HEK293 (cell line): Measurements from ENCODE around the gene ZNF772.

Experiments used
- CTCF ChIA-PET: fragments of 350-600 bp; formaldehyde crosslinking; extraction: SDS; loops from one replicate; lab custom pipeline; 2021; ENCODE audit warnings: antibody characterized with exemption; lab: Yijun Ruan, JAX
- POLR2A ChIA-PET: fragments of 300-600 bp; formaldehyde crosslinking; extraction: SDS; loops from one replicate; lab custom pipeline; 2020; ENCODE audit warnings: antibody characterized with exemption, inconsistent platforms; lab: Yijun Ruan, JAX
- H3K27ac ChIP-seq: fragments of 200-500 bp; sonication (Bioruptor generic); 2 replicates; pipeline ENCODE4 v1.5.1; 2014; ENCODE audit warnings: low read depth, low read length, control low read depth, inconsistent platforms; ENCODE audit errors: extremely low read depth
- H3K36me3 ChIP-seq, 2 experiments: fragments of 200-500 bp in 1 of 2; sonication (Bioruptor generic) in 1 of 2; 1 replicate in 1 of 2; 2 replicates in 1 of 2; pipeline ENCODE4 v1.5.1; 2014 to 2017; ENCODE audit warnings: inconsistent platforms in 2 of 2, low read length in 2 of 2; ENCODE audit not compliant: control insufficient read depth in 2 of 2, insufficient read depth in 1 of 2
- H3K4me1 ChIP-seq: fragments of 200-500 bp; sonication (Bioruptor generic); 2 replicates; pipeline ENCODE4 v1.5.1; 2014; ENCODE audit warnings: mild to moderate bottlenecking, low read length, inconsistent platforms; ENCODE audit not compliant: control insufficient read depth, insufficient read depth
- H3K4me3 ChIP-seq: 2 replicates; pipeline ENCODE4 v1.5.1; 2011; ENCODE audit warnings: low read depth, mild to moderate bottlenecking, control low read depth, low read length, moderate library complexity
- H3K9me3 ChIP-seq: fragments of 200-500 bp; sonication (Bioruptor generic); 2 replicates; pipeline ENCODE4 v1.5.1; 2014; ENCODE audit warnings: low read depth, low read length, inconsistent platforms; ENCODE audit not compliant: control insufficient read depth, insufficient read depth
- GLIS2 ChIP-seq: fragments of 450-650 bp; formaldehyde crosslinking; IDR thresholded peaks from 2 replicates; pipeline ENCODE4 v1.5.1; 2016; ENCODE audit warnings: missing biosample characterization, missing genetic modification characterization
- SETDB1 ChIP-seq: IDR thresholded peaks from one replicate; pipeline ENCODE4 v1.6.1; 2017; ENCODE audit warnings: mild to moderate bottlenecking, low read length, moderate library complexity, mixed read lengths; ENCODE audit not compliant: insufficient read length
- TRIM28 ChIP-seq: IDR thresholded peaks from 2 replicates; pipeline ENCODE4 v1.6.1; 2011; ENCODE audit warnings: low read length, control low read depth, borderline replicate concordance
- WT1 ChIP-seq: fragments of 450-650 bp; formaldehyde crosslinking; IDR thresholded peaks from 2 replicates; pipeline ENCODE4 v1.5.1; 2016; ENCODE audit warnings: missing biosample characterization, missing genetic modification characterization
- ZNF155 ChIP-seq: fragments of 450-650 bp; formaldehyde crosslinking; IDR thresholded peaks from 2 replicates; pipeline ENCODE4 v1.5.1; 2016; ENCODE audit warnings: missing biosample characterization, missing genetic modification characterization
- ZNF433 ChIP-seq: fragments of 450-650 bp; formaldehyde crosslinking; IDR thresholded peaks from 2 replicates; pipeline ENCODE4 v1.5.1; 2016; ENCODE audit warnings: missing biosample characterization, missing genetic modification characterization, low read depth
- ZNF768 ChIP-seq: fragments of 450-650 bp; formaldehyde crosslinking; IDR thresholded peaks from 2 replicates; pipeline ENCODE4 v1.5.1; 2018; ENCODE audit warnings: missing biosample characterization, mild to moderate bottlenecking, missing genetic modification characterization
- TF ChIP-seq, protein P1 (sequence below): fragments of 450-650 bp; formaldehyde crosslinking; IDR thresholded peaks from 2 replicates; pipeline ENCODE4 v1.5.1; 2016; ENCODE audit warnings: missing biosample characterization, missing genetic modification characterization
- TF ChIP-seq, protein P2 (sequence below): fragments of 450-650 bp; formaldehyde crosslinking; IDR thresholded peaks from 2 replicates; pipeline ENCODE4 v1.5.1; 2016; ENCODE audit warnings: missing biosample characterization, missing genetic modification characterization
- TF ChIP-seq, protein P3 (sequence below): fragments of 450-650 bp; formaldehyde crosslinking; conservative IDR thresholded peaks from 2 replicates; pipeline ENCODE4 v1.5.1; 2016; ENCODE audit warnings: low read depth, missing biosample characterization, missing genetic modification characterization
- TF ChIP-seq, protein P4 (sequence below): fragments of 450-650 bp; formaldehyde crosslinking; IDR thresholded peaks from 2 replicates; pipeline ENCODE4 v1.5.1; 2016; ENCODE audit warnings: missing biosample characterization, missing genetic modification characterization

The ZNF772 gene

DNA sequence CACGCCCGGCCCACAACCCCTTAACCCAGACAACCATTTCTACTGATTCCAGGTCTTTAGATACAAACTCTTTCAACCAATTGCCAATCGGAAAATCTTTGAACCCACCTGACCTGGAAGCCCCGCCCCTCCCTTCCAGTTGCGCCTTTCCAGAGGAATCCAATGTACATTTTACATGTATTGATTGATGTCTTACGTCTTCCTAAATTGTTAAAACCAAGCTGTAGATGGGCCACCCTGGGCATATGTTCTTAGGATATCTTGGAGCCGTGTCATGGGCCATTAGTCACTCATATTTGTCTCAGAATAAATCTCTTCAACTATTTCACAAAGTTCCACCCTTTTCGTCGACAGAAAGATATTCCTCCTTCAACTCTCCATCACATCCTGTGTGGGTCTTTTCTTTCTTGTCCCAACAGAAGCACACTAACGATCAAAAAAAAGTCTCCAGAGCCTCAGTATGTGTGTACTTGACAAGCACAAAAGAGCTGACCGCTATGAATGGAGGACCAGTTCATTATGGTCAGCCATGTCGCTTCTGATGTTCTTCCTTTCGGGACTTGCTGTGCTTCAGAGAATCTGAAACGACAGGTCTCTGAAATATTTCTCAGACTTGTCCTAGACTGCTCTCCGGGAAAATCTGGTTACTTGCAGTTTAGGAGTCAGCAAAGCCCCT, 42.8 kb downstream of the ZNF772 start:
- TF ChIP-seq, protein P1, sequence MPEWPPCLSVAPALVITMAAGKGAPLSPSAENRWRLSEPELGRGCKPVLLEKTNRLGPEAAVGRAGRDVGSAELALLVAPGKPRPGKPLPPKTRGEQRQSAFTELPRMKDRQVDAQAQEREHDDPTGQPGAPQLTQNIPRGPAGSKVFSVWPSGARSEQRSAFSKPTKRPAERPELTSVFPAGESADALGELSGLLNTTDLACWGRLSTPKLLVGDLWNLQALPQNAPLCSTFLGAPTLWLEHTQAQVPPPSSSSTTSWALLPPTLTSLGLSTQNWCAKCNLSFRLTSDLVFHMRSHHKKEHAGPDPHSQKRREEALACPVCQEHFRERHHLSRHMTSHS (tag by site-specific recombination) = no peak
- TF ChIP-seq, protein P2, sequence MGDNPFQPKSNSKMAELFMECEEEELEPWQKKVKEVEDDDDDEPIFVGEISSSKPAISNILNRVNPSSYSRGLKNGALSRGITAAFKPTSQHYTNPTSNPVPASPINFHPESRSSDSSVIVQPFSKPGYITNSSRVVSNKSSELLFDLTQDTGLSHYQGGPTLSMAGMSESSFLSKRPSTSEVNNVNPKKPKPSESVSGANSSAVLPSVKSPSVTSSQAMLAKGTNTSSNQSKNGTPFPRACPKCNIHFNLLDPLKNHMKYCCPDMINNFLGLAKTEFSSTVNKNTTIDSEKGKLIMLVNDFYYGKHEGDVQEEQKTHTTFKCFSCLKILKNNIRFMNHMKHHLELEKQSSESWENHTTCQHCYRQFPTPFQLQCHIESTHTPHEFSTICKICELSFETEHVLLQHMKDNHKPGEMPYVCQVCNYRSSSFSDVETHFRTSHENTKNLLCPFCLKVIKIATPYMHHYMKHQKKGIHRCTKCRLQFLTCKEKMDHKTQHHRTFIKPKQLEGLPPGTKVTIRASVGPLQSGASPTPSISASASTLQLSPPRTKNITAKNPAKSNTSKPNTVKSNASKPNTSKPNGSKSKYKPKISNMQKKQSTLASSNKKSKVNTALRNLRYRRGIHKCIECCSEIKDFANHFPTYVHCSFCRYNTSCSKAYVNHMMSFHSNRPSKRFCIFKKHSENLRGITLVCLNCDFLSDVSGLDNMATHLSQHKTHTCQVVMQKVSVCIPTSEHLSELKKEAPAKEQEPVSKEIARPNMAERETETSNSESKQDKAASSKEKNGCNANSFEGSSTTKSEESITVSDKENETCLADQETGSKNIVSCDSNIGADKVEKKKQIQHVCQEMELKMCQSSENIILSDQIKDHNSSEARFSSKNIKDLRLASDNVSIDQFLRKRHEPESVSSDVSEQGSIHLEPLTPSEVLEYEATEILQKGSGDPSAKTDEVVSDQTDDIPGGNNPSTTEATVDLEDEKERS (tag by site-specific recombination) = 0 out of 2 replicates have a peak, but pooled peaks have one; percentile 14
- TF ChIP-seq TRIM28 (0 out of 2 replicates have a peak, but pooled peaks have one; percentile 60), ZNF768 (tag by site-specific recombination) (0 out of 2 replicates have a peak, but pooled peaks have one; percentile 50)
- TF ChIP-seq, protein P3, sequence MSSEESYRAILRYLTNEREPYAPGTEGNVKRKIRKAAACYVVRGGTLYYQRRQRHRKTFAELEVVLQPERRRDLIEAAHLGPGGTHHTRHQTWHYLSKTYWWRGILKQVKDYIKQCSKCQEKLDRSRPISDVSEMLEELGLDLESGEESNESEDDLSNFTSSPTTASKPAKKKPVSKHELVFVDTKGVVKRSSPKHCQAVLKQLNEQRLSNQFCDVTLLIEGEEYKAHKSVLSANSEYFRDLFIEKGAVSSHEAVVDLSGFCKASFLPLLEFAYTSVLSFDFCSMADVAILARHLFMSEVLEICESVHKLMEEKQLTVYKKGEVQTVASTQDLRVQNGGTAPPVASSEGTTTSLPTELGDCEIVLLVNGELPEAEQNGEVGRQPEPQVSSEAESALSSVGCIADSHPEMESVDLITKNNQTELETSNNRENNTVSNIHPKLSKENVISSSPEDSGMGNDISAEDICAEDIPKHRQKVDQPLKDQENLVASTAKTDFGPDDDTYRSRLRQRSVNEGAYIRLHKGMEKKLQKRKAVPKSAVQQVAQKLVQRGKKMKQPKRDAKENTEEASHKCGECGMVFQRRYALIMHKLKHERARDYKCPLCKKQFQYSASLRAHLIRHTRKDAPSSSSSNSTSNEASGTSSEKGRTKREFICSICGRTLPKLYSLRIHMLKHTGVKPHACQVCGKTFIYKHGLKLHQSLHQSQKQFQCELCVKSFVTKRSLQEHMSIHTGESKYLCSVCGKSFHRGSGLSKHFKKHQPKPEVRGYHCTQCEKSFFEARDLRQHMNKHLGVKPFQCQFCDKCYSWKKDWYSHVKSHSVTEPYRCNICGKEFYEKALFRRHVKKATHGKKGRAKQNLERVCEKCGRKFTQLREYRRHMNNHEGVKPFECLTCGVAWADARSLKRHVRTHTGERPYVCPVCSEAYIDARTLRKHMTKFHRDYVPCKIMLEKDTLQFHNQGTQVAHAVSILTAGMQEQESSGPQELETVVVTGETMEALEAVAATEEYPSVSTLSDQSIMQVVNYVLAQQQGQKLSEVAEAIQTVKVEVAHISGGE = 0 out of 2 replicates have a peak, but pooled peaks have one; percentile 7
- no peaks in the 10 kb centered on the region for H3K9me3 ChIP-seq
- peak overlapping the region; percentile 18; the same call in 1 of the 2 replicates for H3K27ac ChIP-seq
- peaks cover 7% of the 10 kb centered on the region for H3K4me1 ChIP-seq
- peaks cover 11 to 19% of the 10 kb centered on the region in 2 experiments for H3K36me3 ChIP-seq
- ChIA-PET CTCF (interaction anchor here (0.7 to 1.4 kb wide), 4 partner anchors 21 to 251 kb away, joined by 3 to 5 read pairs (median 4); no protein-coding TSS in a partner anchor), POLR2A (interaction anchor here (0.9 to 1.5 kb wide), 4 partner anchors 15 to 749 kb away, joined by 3 to 6 read pairs (median 3); partner anchors contain the start of genes TRAPPC2B, ZNF274, ZNF419 and ZNF547)
- H3K4me3 ChIP-seq = peak overlapping the region; percentile 94

DNA sequence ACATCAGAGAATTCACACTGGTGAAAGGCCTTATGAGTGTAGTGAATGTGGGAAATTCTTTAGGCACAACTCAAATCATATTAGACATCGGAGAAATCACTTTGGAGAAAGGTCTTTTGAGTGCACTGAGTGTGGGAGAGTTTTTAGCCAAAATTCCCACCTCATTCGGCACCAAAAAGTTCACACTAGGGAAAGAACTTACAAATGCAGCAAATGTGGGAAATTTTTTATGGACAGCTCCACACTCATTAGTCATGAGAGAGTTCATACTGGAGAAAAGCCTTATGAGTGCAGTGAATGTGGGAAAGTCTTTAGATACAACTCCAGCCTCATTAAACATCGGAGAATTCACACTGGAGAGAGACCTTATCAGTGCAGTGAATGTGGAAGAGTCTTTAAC, 56.3 kb downstream of the ZNF772 start:
- no peak for TF ChIP-seq ZNF155
- no peak for TF ChIP-seq ZNF433 (tag by site-specific recombination)
- TF ChIP-seq SETDB1 = peak; percentile 51
- TF ChIP-seq GLIS2 (tag by site-specific recombination) = no peak
- TF ChIP-seq, all 188 proteins: peak for 1
- ChIA-PET CTCF (interaction anchor here (1.6 to 2.8 kb wide), 2 partner anchors 14 to 15 kb away, joined by 3 to 8 read pairs; no protein-coding TSS in a partner anchor), POLR2A (no interaction called here)
- H3K27ac ChIP-seq = no peak overlapping the region
- peaks cover 26 to 53% of the 10 kb centered on the region in 2 experiments for H3K36me3 ChIP-seq
- no peaks in the 10 kb centered on the region; the same call in none of the 2 replicates for H3K9me3 ChIP-seq
- no peaks in the 10 kb centered on the region for H3K4me1 ChIP-seq
- no peak overlapping the region for H3K4me3 ChIP-seq

DNA sequence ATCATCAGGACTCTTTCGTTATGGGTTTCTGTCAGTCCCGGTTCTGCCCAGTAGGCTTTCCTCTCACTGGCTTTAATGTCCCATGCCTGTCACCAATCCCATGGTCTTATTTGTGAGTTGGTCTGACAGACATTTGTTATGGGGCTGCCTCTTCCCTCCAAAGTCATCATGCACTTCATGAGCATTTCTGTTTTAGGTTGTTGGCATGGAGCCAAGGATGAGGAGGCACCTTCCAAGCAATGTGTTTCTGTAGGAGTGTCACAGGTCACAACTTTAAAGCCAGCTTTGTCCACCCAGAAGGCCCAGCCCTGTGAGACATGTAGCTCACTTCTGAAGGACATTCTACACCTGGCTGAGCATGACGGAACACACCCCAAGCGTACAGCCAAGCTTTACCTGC, 57.9 kb downstream of the ZNF772 start:
- no peak for TF ChIP-seq WT1 (tag by site-specific recombination)
- TF ChIP-seq, protein P4, sequence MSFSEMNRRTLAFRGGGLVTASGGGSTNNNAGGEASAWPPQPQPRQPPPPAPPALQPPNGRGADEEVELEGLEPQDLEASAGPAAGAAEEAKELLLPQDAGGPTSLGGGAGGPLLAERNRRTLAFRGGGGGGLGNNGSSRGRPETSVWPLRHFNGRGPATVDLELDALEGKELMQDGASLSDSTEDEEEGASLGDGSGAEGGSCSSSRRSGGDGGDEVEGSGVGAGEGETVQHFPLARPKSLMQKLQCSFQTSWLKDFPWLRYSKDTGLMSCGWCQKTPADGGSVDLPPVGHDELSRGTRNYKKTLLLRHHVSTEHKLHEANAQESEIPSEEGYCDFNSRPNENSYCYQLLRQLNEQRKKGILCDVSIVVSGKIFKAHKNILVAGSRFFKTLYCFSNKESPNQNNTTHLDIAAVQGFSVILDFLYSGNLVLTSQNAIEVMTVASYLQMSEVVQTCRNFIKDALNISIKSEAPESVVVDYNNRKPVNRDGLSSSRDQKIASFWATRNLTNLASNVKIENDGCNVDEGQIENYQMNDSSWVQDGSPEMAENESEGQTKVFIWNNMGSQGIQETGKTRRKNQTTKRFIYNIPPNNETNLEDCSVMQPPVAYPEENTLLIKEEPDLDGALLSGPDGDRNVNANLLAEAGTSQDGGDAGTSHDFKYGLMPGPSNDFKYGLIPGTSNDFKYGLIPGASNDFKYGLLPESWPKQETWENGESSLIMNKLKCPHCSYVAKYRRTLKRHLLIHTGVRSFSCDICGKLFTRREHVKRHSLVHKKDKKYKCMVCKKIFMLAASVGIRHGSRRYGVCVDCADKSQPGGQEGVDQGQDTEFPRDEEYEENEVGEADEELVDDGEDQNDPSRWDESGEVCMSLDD (tag by site-specific recombination) = no peak
- TF ChIP-seq, all 188 proteins: peak for 0
- POLR2A ChIA-PET = interaction anchor here (0.6 kb wide), 1 partner anchor 89 kb away, joined by 4 read pairs; no protein-coding TSS in a partner anchor
- H3K4me1 ChIP-seq = no peaks in the 10 kb centered on the region
- CTCF ChIA-PET = interaction anchor here (1.6 kb wide), 2 partner anchors 12 to 13 kb away, joined by 3 to 4 read pairs; no protein-coding TSS in a partner anchor
- no peaks in the 10 kb centered on the region; the same call in none of the 2 replicates for H3K9me3 ChIP-seq
- H3K36me3 ChIP-seq = peaks cover 34 to 67% of the 10 kb centered on the region in 2 experiments
- no peak overlapping the region for H3K4me3 ChIP-seq
- no peak overlapping the region for H3K27ac ChIP-seq
